ENCODE data around the gene TMEM272.

The TMEM272 gene

DNA sequence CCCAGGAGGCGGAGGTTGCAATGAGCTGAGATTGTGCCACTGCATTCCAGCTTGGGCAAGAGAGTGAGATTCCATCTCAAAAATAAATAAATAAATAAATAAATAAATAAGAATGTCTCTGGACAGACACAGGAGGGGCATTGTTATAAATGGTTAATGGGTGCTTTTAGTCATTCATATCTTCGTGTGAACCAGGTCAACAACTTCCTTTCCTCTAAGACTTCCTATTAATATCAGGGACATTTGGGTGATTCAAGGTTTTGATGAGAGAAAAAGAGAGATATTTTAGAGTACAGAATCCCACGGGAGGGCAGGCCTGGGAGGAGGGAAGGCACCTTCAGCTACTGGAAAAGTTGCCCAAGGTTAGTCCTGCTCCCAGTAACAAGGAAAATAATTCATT, 64.9 kb downstream of the TMEM272 start:
- DNase-seq: no peak

DNA sequence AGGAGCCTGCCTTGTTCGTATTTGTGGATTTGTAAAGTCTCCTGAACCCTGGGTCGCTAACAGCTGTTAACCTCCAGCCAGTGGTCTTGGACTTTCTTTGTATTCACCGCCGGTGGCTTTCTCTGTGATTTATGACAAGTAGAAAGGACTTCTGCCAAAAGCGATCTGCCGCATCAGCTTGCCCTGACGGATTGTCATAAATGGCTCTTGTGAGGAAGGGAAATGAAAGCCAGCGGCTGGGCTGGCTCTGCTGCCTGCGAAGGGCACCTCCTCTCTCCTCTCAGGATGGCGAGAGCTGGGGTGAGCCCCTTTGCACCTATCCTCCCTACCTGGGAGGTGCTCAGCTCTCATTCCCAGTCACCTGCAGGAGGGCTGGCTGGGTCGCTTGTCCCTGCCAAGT, 66.6 kb downstream of the TMEM272 start:
- peak in 3 of 14 donors; percentile 26 to 32 (median 28) for DNase-seq

DNA sequence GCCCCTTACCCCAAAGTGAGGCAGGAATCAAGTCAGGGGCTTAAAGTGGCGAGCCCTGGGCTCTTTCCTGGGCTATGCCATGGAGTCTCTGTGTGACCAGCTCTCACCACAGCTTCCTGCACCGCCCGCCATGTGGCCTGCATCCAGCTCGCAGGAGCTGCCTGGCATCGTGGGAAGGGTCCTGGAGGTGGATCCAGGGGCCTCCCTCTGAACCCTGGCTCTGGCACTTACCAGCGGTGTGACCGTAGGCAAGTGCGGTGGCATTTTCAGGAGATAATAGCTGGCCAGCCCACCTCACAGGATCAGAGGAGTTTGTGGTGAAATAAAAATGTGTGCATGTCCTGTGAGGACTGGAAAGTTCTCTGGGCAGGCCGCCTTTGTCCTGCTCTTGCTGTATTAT, 67.1 kb downstream of the TMEM272 start:
- peak in 1 of 14 donors; percentile 27 for DNase-seq

DNA sequence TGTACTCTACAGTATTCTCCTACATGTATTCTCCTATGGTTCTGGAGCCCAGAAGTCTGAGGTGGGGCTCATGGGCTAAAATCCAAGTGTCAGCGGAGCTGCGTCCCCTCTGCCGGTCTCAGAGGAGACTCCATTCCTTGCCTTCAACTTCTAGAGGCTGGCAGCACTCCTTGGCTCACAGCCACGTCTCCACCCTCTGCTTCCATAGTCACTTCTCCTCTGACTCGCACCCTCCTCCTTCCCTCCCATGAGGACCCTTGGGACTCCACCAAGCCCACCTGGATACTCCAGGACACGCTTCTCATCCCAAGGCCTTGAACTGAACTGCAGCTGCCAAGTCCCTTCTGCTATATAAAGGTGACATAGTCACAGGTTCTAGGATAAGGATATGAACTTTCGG, 68.8 kb downstream of the TMEM272 start:
- no peak for DNase-seq

DNA sequence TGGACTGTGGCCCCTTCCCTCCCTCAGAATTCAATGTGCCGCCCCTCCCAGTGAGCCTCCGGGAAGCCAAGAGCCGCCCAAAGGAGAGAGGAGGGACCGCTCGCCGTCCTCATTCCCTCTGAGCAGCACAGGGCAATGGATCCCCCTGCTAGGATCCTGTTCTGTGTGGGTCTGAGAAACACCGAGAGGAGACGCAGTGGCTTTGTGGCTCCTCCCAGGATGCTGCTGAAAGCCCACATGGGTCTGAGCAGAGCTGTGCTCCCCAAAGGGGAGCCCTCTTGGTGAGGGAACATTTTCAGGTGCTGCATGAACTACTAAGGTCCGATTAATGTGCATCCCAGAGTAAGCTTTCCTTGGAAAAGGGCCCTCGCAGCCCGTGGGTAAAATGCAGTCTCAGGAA, 71.5 kb downstream of the TMEM272 start:
- DNase-seq: no peak

DNA sequence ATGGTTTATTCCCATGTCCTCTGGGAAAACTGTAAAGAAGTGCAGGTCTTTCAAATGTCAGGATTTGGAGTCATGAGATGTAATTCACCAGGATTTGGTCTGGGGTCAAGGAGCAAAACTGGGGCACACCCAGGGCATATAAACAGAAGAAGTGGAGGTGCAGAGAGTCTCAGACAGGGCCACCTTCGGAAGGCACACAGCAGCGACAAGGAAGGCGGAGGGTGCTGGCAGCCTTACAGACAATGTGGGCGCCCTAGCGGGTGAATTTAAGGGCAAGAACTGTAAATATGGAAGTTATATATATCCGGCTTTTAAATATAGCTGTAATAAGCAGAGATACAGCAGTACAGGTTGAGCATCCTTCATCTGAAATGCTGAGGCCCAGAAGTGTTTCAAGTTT, 72.2 kb downstream of the TMEM272 start:
- no peak for DNase-seq

DNA sequence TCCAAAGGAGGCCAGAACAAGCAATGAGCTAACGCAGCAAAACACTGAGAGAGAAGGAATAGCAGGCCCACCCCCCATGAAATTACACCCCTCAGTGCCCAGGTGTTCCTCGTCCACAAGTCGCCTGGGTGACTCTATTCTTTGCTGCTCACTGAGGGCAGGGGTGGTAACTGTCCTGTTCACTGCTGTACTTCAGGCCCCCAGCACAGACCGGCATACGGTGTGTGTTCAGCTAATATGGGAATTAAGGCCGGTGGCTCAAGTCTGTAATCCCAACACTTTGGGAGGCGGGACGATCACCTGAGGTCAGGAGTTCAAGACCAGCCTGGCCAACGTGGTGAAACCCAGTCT, 72.9 kb downstream of the TMEM272 start:
- no peak for DNase-seq

DNA sequence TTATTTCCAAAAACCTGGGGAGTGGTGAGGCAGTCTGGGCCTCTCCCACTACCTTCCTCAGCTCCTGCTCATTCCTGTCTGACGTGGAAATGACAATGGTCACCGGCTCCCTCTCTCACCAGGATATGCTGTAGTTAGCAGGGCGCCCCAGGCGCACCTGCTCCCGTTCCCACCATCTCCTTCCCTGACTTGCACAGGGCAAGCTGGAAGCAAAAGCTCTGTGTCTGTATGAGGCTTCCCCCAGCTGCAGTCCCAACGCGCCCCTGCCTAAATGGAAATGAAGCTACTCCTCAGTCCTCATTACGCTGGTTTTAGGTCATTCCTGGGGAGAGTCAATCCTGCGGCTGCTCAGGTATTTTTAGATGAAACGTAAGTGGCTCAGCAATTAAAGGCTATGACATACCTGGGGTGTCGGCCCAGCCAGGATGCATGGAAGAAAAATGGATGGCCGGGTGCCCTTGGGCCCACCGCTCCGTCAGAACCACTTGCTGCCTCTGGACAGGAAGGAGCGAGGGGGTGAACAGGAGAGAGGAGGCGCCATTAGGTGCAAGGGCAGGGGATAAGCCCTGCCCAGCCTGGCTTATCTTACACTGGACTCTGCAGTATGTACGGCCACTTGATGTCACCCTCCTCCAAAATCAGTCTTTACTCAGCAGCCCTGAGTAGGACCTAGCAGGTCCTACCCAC, 73.4 kb downstream of the TMEM272 start:
- DNase-seq: peak in 1 of 14 donors; percentile 84

DNA sequence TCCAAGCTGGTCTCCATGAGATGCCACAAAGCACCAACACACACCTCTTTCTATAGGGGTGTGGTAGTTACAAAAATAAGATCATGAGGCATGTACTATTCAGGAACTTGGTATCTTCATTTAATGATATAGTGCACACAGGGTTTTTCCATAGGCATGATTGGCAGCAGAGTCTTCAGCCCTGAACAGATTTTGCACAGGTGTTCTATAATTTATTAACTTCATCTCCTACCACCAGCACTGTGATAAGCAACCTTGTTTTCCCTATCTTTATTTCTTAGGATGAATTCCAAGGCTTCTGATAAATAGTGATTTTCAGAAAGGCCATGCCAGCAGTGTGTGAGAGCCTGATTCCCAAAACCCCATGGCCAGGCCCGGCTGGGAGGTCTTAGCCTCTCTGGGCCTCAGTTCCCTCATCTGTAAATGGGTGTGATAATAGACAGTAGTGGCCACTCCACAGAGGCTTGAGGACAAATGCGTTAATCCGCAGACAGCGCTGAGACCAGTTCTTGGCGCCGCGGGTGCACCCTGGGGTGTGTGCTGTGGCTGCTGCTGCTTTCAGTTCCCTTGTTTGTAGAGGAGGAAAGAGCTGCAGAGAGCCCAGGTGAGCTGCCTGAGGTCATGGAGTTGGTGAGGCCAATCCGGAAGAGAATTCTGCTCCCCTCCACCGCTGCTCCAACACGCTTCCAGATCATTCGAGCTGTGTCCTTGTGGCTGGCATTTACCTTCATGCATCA, 74.1 kb downstream of the TMEM272 start:
- DNase-seq: peak in 1 of 14 donors; percentile 75

DNA sequence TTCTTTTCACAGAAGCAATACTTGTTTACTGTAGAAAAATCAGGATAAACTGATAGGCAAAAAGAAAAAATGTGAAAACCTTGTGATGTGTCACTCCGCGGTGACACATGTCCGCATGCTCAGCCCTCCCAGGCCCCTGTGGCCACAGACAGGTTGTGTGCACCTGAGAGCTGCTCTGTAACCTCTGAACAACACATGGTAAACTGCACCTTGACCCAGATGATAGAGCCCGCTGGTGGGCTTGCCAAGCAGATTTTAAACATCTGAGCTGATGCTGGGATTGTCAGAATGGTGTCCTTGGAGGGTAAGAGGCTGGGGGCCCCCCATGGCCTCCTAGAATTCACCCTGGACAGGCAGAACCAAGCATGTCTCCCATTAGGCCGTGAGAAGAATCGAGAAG, 74.8 kb downstream of the TMEM272 start:
- no peak for DNase-seq

DNA sequence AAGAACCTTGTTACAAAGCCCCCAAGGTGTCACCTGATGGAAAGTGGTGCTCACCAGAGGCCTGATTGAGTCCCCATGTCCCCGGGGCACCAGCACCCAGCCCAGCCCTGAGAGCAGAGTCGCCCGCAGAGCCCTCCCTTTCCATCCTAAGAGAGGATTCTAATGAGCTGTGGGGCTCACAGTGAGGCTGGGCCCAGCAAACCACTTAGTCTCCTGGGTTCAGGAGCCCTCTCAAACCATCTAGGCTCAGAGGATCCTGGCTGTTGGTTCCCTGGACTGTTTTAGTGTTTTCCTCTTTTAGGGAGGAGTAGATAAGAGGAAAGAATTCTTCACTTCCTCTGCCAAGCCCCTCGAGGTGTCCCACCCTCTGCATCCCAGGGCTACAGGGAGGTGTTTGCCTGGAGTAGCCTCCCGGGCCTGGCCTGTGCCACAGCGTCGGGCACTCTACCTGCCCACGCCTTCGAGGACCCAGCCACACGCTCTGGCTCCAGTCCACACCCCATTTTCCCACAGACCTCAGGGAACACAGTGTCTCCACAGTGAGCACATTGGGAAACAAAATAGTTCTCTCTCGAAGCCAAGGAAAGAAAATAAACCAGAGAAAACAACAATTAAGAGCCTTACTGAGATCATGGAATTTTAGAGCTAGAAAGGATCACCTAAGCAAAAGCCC, 75.4 kb downstream of the TMEM272 start:
- peak in 4 of 14 donors; percentile 8 to 26 (median 20) for DNase-seq

DNA sequence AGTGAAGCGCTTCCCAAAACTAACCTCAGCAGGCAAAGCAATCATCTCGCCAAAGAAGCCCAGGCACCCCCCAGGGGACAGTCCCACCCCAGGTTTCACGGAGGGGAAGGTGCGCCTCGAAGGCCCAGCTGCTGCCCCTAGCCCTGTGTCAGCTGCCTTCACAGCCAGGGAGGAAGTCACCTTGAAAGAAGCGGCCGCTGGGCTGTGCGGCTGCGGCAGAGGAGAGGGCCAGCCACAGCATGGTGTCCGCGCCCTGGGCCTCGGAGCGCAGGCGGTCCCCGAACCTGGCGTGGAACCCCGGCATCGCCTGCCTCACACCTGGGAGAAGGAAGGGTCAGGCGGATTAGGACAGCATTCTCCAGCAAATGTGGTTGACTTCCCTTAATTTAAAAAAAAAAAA, 76.0 kb downstream of the TMEM272 start:
- no peak for DNase-seq

DNA sequence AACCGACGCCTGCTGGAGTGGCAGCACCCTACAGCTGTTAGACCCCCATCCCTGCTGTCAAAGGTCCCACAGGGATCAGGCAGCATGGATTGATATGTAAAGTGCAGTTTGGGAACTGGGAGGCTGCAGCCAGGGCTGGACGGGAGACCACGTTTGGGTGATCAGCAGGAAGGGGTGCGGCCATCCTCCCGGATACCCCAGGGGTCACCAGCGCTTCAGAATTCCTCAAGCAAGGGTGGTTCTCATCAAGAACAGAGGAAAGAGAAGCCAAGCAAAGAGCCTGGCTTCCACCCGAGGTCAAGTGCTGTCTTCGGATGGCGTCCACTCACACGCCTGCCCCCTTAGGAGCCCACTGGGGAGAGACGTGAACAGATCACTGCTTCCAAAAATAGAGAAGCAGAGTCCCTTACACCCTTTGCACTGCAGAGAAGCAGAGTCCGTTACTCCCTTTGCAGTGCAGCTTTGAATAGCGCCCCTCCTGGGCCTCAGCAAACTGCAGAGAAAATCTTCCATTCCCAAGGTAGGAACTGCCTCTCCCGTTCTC, 76.5 kb downstream of the TMEM272 start:
- no peak for DNase-seq

DNA sequence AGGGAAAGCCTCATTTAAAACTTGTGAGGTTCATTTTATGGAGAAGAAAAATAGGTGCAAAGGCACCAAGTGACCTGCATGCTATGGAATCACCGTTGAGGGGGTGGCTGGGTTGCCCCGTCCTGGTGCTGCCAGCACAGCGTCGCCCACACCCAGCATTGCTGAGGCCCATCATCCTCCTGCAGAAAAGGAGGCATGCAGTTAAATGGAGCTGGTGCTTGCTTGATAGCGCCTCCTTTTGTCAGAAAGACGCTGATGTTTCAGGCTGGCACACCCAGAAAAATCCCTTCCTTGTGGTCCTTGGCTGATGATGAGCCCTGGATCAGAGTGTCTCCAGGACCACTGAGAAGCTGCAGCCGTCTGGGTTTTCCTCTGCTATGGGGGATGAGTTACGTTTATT, 77.9 kb downstream of the TMEM272 start:
- no peak for DNase-seq

DNA sequence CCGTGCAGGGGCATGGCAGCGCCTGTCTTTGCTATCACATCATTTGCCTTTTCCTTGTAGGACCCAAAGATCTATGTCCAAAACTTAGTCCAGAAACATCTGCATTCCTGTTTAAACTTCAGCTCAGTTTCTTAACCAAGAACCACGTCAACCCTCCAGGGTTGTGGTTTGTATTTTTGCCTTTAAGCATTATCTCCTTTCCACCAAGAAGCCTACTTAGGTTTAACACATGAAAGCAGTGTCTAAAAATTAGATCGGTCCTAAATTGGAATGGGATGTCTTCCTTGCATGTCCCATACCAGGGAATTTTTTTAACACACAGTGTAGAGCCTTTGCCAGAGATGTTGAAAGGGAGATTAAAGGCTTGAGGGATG, 79.8 kb downstream of the TMEM272 start:
- no peak for DNase-seq

DNA sequence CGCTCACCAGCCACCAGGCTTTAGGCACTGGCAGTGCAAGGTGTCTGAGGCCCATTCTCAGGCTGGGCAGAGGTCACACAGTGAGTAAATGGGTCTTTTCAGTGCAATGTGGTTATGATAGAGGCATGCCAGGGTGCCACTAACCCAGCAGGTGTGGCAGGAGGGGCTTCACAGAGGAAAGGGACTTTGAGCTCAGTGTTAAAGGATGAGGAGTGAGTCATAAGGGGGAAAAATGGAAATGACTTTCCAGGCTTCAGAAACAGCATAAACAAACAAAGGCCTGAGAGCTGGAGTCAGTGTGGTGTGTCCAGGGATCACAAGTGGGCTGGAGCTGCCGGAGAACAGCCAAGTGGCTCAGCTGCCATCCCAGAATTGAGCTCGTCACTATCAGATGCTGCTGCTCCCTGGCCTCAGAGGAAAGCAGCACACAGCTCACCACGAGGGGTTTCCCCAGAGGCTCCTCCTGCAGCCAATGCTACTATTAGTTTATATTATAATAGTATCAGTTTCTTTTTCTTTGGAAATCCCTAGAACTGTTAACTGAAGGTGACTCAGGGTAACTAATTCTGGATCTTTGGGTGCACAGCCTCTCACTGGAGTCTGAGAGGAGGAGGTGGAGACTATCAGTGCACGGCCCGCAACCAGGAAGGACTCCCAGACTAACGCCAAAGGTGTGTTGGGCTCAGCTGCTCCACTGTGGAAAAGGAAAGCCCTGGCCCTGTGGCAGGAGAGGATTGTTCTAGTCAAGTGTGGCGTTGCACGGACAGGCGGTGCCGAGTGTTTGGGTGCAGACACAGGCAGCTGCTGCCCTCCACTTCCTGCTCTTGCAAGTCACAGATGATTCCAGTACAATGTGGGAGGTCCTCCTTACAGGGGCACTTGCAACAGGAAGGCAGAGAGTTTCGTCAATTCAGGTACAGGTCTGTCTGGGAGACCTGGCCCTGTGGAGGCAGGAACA, 80.5 kb downstream of the TMEM272 start:
- peak in 12 of 14 donors; percentile 10 to 91 (median 64) for DNase-seq

DNA sequence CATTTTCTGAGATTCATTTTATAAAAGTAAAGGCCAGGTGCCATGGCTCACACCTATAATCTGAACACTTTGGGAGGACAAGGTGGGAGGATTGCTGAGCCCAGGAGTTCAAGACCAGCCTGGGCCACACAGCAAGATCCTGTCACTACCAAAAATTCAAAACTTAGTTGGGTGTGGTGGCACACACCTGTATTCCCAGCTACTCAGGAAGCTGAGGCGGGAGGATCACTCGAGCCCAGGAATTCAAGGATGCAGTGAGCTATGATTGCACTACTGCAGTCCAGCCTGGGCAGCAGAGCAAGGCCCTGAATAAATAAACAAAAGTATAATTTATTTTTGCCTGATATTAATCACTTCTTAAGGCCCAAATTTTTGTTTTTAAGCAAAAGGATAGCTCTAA, 81.5 kb downstream of the TMEM272 start:
- DNase-seq: no peak
